HepG2 (cell line): ENCODE results near the gene PRMT7. TPM values are rescaled to one million over a fixed set of nuclear protein-coding genes. Genes with fewer than 3 reads are reported as not detected.

Experiments used
- ATAC-seq: fragments of 200-7000 bp; cut with Tn5 transposase; 3 replicates; pipeline ENCODE4 v1.9.1; 2020; ENCODE audit warnings: mild to moderate bottlenecking, moderate library complexity
- BruUV-seq: library from RNA; stranded (reverse); fragments of 400-500 nt; replicated peaks from 2 replicates; lab custom pipeline; 2021; lab: Mats Ljungman, UMichigan
- CTCF ChIA-PET: fragments of 300-600 bp; formaldehyde crosslinking; extraction: SDS; loops from one replicate; lab custom pipeline; 2021; ENCODE audit warnings: low total read pairs, inconsistent platforms, low intra/inter-chr PET ratio; lab: Yijun Ruan, JAX
- POLR2A ChIA-PET: fragments of 350-600 bp; sonication (Branson Sonifier 250); formaldehyde crosslinking; loops from one replicate; lab custom pipeline; 2020; ENCODE audit warnings: antibody characterized with exemption, inconsistent platforms; lab: Yijun Ruan, JAX
- DNase-seq: peaks from one replicate; pipeline ENCODE4 v3.0.0-alpha.2; 2015; ENCODE audit warnings: low spot score
- FAIRE-seq: peaks from 3 replicates; lab custom pipeline; 2011; peaks lifted over from hg19 to GRCh38; lab: Jason Lieb, UNC
- H2AFZ ChIP-seq: one replicate; pipeline ENCODE4 v1.6.1; 2011; ENCODE audit warnings: low read length, inconsistent platforms
- H3K27ac ChIP-seq: fragments of 300-600 bp; 3 replicates; pipeline ENCODE4 v1.8.0; 2011; ENCODE audit warnings: mixed run types, mild to moderate bottlenecking, mixed read lengths, low read length, inconsistent platforms; ENCODE audit not compliant: insufficient read depth; ENCODE audit errors: extremely low read length
- H3K27me3 ChIP-seq, 2 experiments: fragments of 200-600 bp in 1 of 2; 2 replicates in 1 of 2; 3 replicates in 1 of 2; pipeline versions ENCODE4 v1.6.0 to v1.8.0; 2011; ENCODE audit warnings: low read length in 2 of 2, mild to moderate bottlenecking in 2 of 2, moderate library complexity in 2 of 2, inconsistent platforms in 1 of 2; ENCODE audit not compliant: insufficient read depth in 2 of 2, control insufficient read depth in 1 of 2
- H3K36me3 ChIP-seq, 2 experiments: fragments of 200-600 bp in 1 of 2; replicated peaks in 1 of 2; 2 replicates in 1 of 2; 3 replicates in 1 of 2; pipeline versions ENCODE4 v1.5.1 to v1.8.0; 2011; ENCODE audit warnings: low read length in 2 of 2, inconsistent platforms in 1 of 2; ENCODE audit not compliant: insufficient read depth in 2 of 2, control insufficient read depth in 1 of 2
- H3K4me1 ChIP-seq: 2 replicates; pipeline ENCODE4 v1.5.1; 2012; ENCODE audit warnings: low read length, inconsistent platforms; ENCODE audit not compliant: insufficient read depth
- H3K4me2 ChIP-seq: 2 replicates; pipeline ENCODE4 v1.6.0; 2011; ENCODE audit warnings: low read depth, low read length, inconsistent platforms
- H3K4me3 ChIP-seq, 3 experiments: fragments of 200-600 bp in 1 of 3; sonication (generic), shearing (Covaris generic) in 1 of 3; replicated peaks in 1 of 3; 2 replicates each; pipeline ENCODE4 v1.5.1; 2011 to 2016; ENCODE audit warnings: low read length in 3 of 3, inconsistent platforms in 2 of 3, low read depth in 2 of 3, mild to moderate bottlenecking in 2 of 3, control low read depth in 1 of 3, mixed read lengths in 1 of 3; ENCODE audit not compliant: insufficient read depth in 1 of 3
- H3K79me2 ChIP-seq: one replicate; pipeline ENCODE4 v1.6.1; 2011; ENCODE audit warnings: low read length, inconsistent platforms; ENCODE audit not compliant: insufficient read depth
- H3K9ac ChIP-seq: 2 replicates; pipeline ENCODE4 v1.6.0; 2011; ENCODE audit warnings: mild to moderate bottlenecking, low read depth, low read length, inconsistent platforms; ENCODE audit not compliant: insufficient read depth
- H3K9me3 ChIP-seq: 2 replicates; pipeline ENCODE4 v1.5.1; 2012; ENCODE audit warnings: mild to moderate bottlenecking, low read length
- H4K20me1 ChIP-seq: 2 replicates; pipeline ENCODE4 v1.6.0; 2011; ENCODE audit warnings: inconsistent platforms, mild to moderate bottlenecking, low read length, moderate library complexity; ENCODE audit not compliant: insufficient read depth
- CREBL2 ChIP-seq: sonication (generic); formaldehyde crosslinking; IDR thresholded peaks from 2 replicates; pipeline ENCODE4 v1.8.1; 2023; ENCODE audit warnings: missing genetic modification reagents, mild to moderate bottlenecking, borderline replicate concordance
- HNRNPK ChIP-seq: fragments of 200-400 bp; formaldehyde crosslinking; IDR thresholded peaks from 2 replicates; pipeline ENCODE4 v1.6.1; 2018; ENCODE audit warnings: low read length, low read depth, moderate library complexity, mild to moderate bottlenecking; ENCODE audit not compliant: poor library complexity, severe bottlenecking
- KLF13 ChIP-seq: sonication (generic); formaldehyde crosslinking; IDR thresholded peaks from 2 replicates; pipeline ENCODE4 v1.4.0; 2020; ENCODE audit warnings: mild to moderate bottlenecking, missing genetic modification reagents
- SRSF1 ChIP-seq: fragments of 200-400 bp; formaldehyde crosslinking; optimal IDR thresholded peaks from 2 replicates; pipeline ENCODE3; 2017; ENCODE audit warnings: mild to moderate bottlenecking, low read depth, low read length, moderate library complexity
- TFDP1 ChIP-seq: IDR thresholded peaks from 2 replicates; pipeline ENCODE4 v1.6.1; 2016; ENCODE audit warnings: missing compliant biosample characterization, missing genetic modification reagents, borderline replicate concordance
- ZNF292 ChIP-seq: sonication (generic); formaldehyde crosslinking; IDR thresholded peaks from 2 replicates; pipeline ENCODE4 v1.8.1; 2022; ENCODE audit warnings: mild to moderate bottlenecking, low read depth, missing genetic modification reagents, borderline replicate concordance
- ZNF709 ChIP-seq: sonication (generic); formaldehyde crosslinking; IDR thresholded peaks from 2 replicates; pipeline ENCODE4 v1.5.0; 2020; ENCODE audit warnings: mild to moderate bottlenecking, missing genetic modification reagents
- WGBS: methylation state at CpG from one replicate; pipeline ENCODE4 v1.1.6; 2017; ENCODE audit warnings: low lambda C conversion rate; 5-methylcytosine and 5-hydroxymethylcytosine counted together
- in situ Hi-C: cut with HindIII; loops from 2 replicates; pipeline ENCODE4 v1.10.0; 2017; ENCODE audit warnings: low pct_unique_long_range_greater_than_20kb; ENCODE audit not compliant: extremely low pct_ligation_motif_present
- intact Hi-C: fragments of 100-400 bp; cut with micrococcal nuclease; formaldehyde crosslinking; loops from one replicate; pipeline ENCODE4 v1.10.0; 2022; ENCODE audit not compliant: unreplicated experiment
- polyA plus RNA-seq, 8 experiments: library from polyadenylated mRNA; depleted of rRNA in 3 of 8; stranded (reverse) in 7 of 8; unstranded in 1 of 8; fragments of >200 nt; fragmentation: Illumina TruSeq in 4 of 8; extraction: Trizol in 4 of 8; gene quantifications; 2 replicates each; pipeline versions ENCODE4 v1.2.1 to v1.2.3, GENCODE V29; 2011 to 2016; ENCODE audit warnings: low read depth in 4 of 8, missing spikeins in 1 of 8, mixed read lengths in 1 of 8; ENCODE audit not compliant: insufficient read depth in 1 of 8
- total RNA-seq, 5 experiments: library from RNA; depleted of rRNA; stranded (reverse); fragments of >200 nt; fragmentation: Illumina TruSeq; extraction: Trizol; gene quantifications; 2 replicates each; pipeline ENCODE4 v1.2.3, GENCODE V29; 2016; ENCODE audit warnings: low read depth in 1 of 5
- TF ChIP-seq, protein P1 (sequence below): sonication (generic); formaldehyde crosslinking; IDR thresholded peaks from 2 replicates; pipeline ENCODE4 v1.5.0; 2020; ENCODE audit warnings: mild to moderate bottlenecking, missing genetic modification reagents, borderline replicate concordance

PRMT7 gene
- total and polyA plus RNA-seq, 2 of the 13 experiments (the other 11 are each of a cell fraction or from before 2014, with no cell fraction given): 47.5 to 55.0 TPM

DNA sequence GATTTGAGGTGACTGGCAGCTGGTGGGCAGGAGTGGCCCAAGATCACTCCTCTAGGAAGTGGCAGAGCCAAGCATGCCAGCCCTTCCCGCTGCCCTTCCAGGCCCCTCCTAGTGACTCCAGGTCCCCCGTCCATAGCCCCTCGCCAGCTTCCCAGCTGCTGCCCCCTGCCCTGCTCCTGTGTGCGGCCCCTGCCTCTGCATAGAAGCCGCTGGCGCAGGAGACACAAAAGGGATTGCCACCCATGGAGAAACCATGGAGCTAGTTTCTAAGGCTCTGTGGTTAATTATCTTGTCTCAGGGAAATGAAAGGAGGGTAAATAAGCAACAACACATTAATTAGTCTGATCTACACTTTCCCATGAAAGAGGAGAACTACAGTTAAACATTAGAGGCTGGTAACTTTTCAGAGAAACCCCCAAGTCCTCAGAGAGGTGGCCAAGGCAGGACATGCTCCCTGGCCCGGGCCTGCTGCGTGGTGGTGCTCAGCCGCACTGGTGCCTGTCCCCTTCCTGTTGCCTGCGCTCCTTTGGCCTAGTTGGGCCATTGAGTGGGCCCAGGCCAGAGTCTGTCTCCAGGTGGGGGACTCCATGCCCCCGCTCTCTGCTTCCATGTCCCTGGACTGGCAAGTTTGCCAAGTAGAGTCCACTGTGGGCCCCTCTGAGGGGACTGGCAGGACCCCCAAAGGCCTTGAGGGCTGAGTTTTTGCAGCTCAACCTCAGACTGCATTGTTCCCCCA lies 65.2 kb downstream of the PRMT7 start (continued):
- TF ChIP-seq, protein P1, sequence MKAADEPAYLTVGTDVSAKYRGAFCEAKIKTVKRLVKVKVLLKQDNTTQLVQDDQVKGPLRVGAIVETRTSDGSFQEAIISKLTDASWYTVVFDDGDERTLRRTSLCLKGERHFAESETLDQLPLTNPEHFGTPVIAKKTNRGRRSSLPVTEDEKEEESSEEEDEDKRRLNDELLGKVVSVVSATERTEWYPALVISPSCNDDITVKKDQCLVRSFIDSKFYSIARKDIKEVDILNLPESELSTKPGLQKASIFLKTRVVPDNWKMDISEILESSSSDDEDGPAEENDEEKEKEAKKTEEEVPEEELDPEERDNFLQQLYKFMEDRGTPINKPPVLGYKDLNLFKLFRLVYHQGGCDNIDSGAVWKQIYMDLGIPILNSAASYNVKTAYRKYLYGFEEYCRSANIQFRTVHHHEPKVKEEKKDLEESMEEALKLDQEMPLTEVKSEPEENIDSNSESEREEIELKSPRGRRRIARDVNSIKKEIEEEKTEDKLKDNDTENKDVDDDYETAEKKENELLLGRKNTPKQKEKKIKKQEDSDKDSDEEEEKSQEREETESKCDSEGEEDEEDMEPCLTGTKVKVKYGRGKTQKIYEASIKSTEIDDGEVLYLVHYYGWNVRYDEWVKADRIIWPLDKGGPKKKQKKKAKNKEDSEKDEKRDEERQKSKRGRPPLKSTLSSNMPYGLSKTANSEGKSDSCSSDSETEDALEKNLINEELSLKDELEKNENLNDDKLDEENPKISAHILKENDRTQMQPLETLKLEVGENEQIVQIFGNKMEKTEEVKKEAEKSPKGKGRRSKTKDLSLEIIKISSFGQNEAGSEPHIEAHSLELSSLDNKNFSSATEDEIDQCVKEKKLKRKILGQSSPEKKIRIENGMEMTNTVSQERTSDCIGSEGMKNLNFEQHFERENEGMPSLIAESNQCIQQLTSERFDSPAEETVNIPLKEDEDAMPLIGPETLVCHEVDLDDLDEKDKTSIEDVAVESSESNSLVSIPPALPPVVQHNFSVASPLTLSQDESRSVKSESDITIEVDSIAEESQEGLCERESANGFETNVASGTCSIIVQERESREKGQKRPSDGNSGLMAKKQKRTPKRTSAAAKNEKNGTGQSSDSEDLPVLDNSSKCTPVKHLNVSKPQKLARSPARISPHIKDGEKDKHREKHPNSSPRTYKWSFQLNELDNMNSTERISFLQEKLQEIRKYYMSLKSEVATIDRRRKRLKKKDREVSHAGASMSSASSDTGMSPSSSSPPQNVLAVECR (CRISPR knock-in tag): no peak
- TF ChIP-seq ZNF709 (CRISPR knock-in tag) (no peak), SRSF1 (no peak), CREBL2 (CRISPR knock-in tag) (no peak)

DNA sequence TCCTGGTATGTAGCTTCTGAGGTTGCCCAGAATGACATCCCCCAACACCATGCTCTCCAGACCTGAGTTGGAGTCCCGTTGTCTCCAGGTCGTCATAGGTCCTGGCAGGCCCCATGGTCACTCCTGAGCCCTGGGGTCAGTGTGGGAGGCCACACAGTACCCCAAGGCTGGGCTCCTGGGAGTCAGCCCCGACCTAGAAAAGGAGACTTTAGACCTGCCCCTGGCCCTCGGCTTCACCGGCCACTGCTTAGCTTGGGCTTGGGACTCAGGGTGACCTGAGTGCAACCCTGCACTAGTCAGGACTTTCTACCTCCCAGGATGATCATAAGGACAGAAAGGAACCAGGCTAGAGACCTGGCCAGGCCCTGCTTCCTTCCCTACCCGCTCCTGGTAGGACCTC lies 65.8 kb downstream of the PRMT7 start:
- TF ChIP-seq ZNF292 (CRISPR knock-in tag) (no peak), TFDP1 (CRISPR knock-in tag) (no peak), KLF13 (CRISPR knock-in tag) (0 out of 2 replicates have a peak, but pooled peaks have one; percentile 8), HNRNPK (no peak)

More for the DNA sequence above, 65.8 kb downstream of the PRMT7 start:
- intact Hi-C loops: no loop called here
- Histone ChIP-seq H3K79me2 (no peaks in the 10 kb centered on the region), H3K27ac (no peak overlapping the region), H3K36me3 (no peaks in the 10 kb centered on the region), H3K9ac (no peak overlapping the region), H3K4me1 (peaks cover 4% of the 10 kb centered on the region; the same call in 1 of the 2 replicates), H2AFZ (no peak overlapping the region), H4K20me1 (no peaks in the 10 kb centered on the region), H3K27me3 (peaks cover 8 to 69% of the 10 kb centered on the region in 2 experiments; a peak in 4 of 5 replicates), H3K4me2 (no peak overlapping the region), H3K9me3 (no peaks in the 10 kb centered on the region), H3K4me3 (no peak overlapping the region)
- ATAC-seq: no peak
- POLR2A ChIA-PET: no interaction called here
- CTCF ChIA-PET: no interaction called here
- in situ Hi-C loops: no loop called here
- no TSS peak for BruUV-seq
- FAIRE-seq: no peak
- 0% methylated on average over 1 of the region's 6 CpGs for WGBS
- DNase-seq: no peak
